ENCODE results near the gene HSPB2.

The HSPB2 gene

GRCh38 chr11:111942829-111943228 is 30.3 kb downstream of the HSPB2 start:
- TF ChIP-seq CTCF (IDR thresholded peaks at IDR 0.05; ENCODE audit: extremely low read depth, insufficient read depth, missing control alignments): no peak
- in situ Hi-C loops (cut with MboI; ENCODE audit: low pct_unique_long_range_greater_than_20kb, low sequenced_read_pairs, unreplicated experiment): no loop called here
- DNase-seq (ENCODE audit: low spot score): no peak

- no peak for DNase-seq (ENCODE audit: low spot score)
- in situ Hi-C loops (cut with MboI; ENCODE audit: low pct_unique_long_range_greater_than_20kb, low sequenced_read_pairs, unreplicated experiment): no loop called here
- TF ChIP-seq CTCF (IDR thresholded peaks at IDR 0.05; ENCODE audit: extremely low read depth, insufficient read depth, missing control alignments): no peak
Measured at GRCh38 chr11:111944139-111944538, 31.6 kb downstream of the HSPB2 start.

- no peak for DNase-seq (ENCODE audit: low spot score)
- in situ Hi-C loops (cut with MboI; ENCODE audit: low pct_unique_long_range_greater_than_20kb, low sequenced_read_pairs, unreplicated experiment): no loop called here
- no peak for TF ChIP-seq CTCF (IDR thresholded peaks at IDR 0.05; ENCODE audit: extremely low read depth, insufficient read depth, missing control alignments)
Measured at GRCh38 chr11:111944651-111945051, 32.1 kb downstream of the HSPB2 start.

- in situ Hi-C loops (cut with MboI; ENCODE audit: low pct_unique_long_range_greater_than_20kb, low sequenced_read_pairs, unreplicated experiment): no loop called here
- DNase-seq (ENCODE audit: low spot score): no peak
Measured at GRCh38 chr11:111945198-111945597, 32.7 kb downstream of the HSPB2 start.

GRCh38 chr11:111946499-111946898 is 34.0 kb downstream of the HSPB2 start:
- no peak for TF ChIP-seq CTCF (IDR thresholded peaks at IDR 0.05; ENCODE audit: extremely low read depth, insufficient read depth, missing control alignments)
- in situ Hi-C loops (cut with MboI; ENCODE audit: low pct_unique_long_range_greater_than_20kb, low sequenced_read_pairs, unreplicated experiment): no loop called here

More at GRCh38 chr11:111945198-111945597, 32.7 kb downstream of the HSPB2 start:
- TF ChIP-seq CTCF (IDR thresholded peaks at IDR 0.05; ENCODE audit: extremely low read depth, insufficient read depth, missing control alignments): no peak

GRCh38 chr11:111947143-111947542 is 34.6 kb downstream of the HSPB2 start:
- no peak for TF ChIP-seq CTCF (IDR thresholded peaks at IDR 0.05; ENCODE audit: extremely low read depth, insufficient read depth, missing control alignments)
- no peak for DNase-seq (ENCODE audit: low spot score)
- in situ Hi-C loops (cut with MboI; ENCODE audit: low pct_unique_long_range_greater_than_20kb, low sequenced_read_pairs, unreplicated experiment): no loop called here

More at GRCh38 chr11:111946499-111946898, 34.0 kb downstream of the HSPB2 start:
- DNase-seq (ENCODE audit: low spot score): no peak
